OCI-LY1 (cell line): ENCODE results near the gene PID1.

ENCODE experiments used
- CTCF ChIP-seq: fragments of 200-600 bp; sonication (generic), shearing (Covaris generic); IDR thresholded peaks from 2 replicates; pipeline ENCODE4 v1.5.1; 2017; ENCODE audit warnings: mild to moderate bottlenecking, antibody characterized with exemption, low read length, moderate library complexity, mixed read lengths
- EZH2 ChIP-seq: fragments of 200-600 bp; sonication (generic), shearing (Covaris generic); IDR thresholded peaks from 2 replicates; pipeline ENCODE4 v1.8.0; 2017; ENCODE audit warnings: borderline replicate concordance, mixed run types, mild to moderate bottlenecking, antibody characterized with exemption, low read length, moderate library complexity, mixed read lengths

DNA sequence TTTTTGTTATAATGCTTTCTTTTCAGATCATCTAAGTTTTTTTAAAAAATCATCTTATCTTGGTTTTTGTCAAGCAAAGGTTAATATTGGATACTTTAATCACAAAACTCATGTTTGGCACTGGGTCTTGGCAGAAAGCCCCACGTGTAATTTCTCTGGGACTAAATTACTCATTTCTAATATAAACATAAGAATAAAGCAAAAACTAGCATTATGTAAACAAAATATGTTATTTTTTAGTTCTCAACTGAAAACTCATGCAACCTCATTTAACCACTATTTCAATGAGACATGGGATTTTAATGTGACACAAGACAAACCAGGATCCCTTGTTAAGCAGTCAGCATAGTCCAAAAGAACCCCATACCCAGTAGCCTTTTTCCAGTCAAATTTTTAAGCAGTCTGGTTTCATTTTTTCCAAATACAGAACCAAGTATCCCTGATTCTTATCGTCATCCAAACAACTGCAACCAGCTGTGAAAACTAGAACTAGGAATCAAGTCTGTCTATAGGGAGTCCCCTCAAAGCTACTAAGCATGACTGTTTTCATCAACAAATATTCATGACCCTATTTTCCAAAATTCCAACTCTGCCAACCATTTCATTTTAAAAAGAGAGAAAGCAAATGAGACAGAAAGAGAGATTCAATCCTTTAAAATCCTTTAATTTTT is 27.1 kb downstream of the PID1 start:
- TF ChIP-seq CTCF (no peak), EZH2 (no peak)
